Activated T-cell treated with anti-CD3 and anti-CD28 coated beads for 1 hour (primary cell): ENCODE measurements around the gene HK1.
"Not testable (repeated sequence)": the region's sequence is repeated elsewhere in the genome, so short reads cannot be mapped to it uniquely, and the experiment has no call there.

ENCODE experiments used
- DNase-seq: peaks from one replicate; pipeline ENCODE4 v3.0.0-alpha.2; 2020; ENCODE audit warnings: low read depth

Gene HK1

GRCh38 chr10:69328888-69329287 is 50.6 kb downstream of the HK1 start:
- DNase-seq: not testable (repeated sequence)

GRCh38 chr10:69329721-69330178 is 51.5 kb downstream of the HK1 start:
- DNase-seq: no peak

- DNase-seq: no peak
Measured at GRCh38 chr10:69331161-69331560, 52.9 kb downstream of the HK1 start.

GRCh38 chr10:69332278-69333010 is 54.1 kb downstream of the HK1 start:
- DNase-seq: no peak

- DNase-seq: no peak
Measured at GRCh38 chr10:69333205-69333604, 54.9 kb downstream of the HK1 start.

GRCh38 chr10:69333865-69334301 is 55.6 kb downstream of the HK1 start:
- not testable (repeated sequence) for DNase-seq

GRCh38 chr10:69334302-69335062 is 56.2 kb downstream of the HK1 start:
- no peak for DNase-seq

GRCh38 chr10:69335063-69335587 is 56.8 kb downstream of the HK1 start:
- DNase-seq: no peak

GRCh38 chr10:69335613-69336012 is 57.3 kb downstream of the HK1 start:
- no peak for DNase-seq

- no peak for DNase-seq
Measured at GRCh38 chr10:69336952-69337295, 58.6 kb downstream of the HK1 start.

GRCh38 chr10:69337296-69338132 is 59.2 kb downstream of the HK1 start:
- DNase-seq: no peak

GRCh38 chr10:69338133-69338456 is 59.8 kb downstream of the HK1 start:
- no peak for DNase-seq

GRCh38 chr10:69338547-69339450 is 60.5 kb downstream of the HK1 start:
- no peak for DNase-seq

- DNase-seq: no peak
Measured at GRCh38 chr10:69340695-69341094, 62.4 kb downstream of the HK1 start.

GRCh38 chr10:69343905-69344304 is 65.6 kb downstream of the HK1 start:
- DNase-seq: no peak

GRCh38 chr10:69344591-69345252 is 66.4 kb downstream of the HK1 start:
- DNase-seq: no peak

GRCh38 chr10:69345402-69345801 is 67.1 kb downstream of the HK1 start:
- no peak for DNase-seq

- DNase-seq: no peak
Measured at GRCh38 chr10:69345890-69346474, 67.7 kb downstream of the HK1 start.

GRCh38 chr10:69346776-69347175 is 68.5 kb downstream of the HK1 start:
- no peak for DNase-seq

GRCh38 chr10:69348816-69349541 is 70.7 kb downstream of the HK1 start:
- no peak for DNase-seq
